RWPE1 (cell line): Measurements from ENCODE around the gene OCRL.

ENCODE experiments used
- CTCF ChIA-PET: fragments of 350-600 bp; sonication (Branson Sonifier 250); formaldehyde crosslinking; extraction: SDS; loops from one replicate; lab custom pipeline; 2021; lab: Yijun Ruan, JAX
- POLR2A ChIA-PET: fragments of 400-600 bp; formaldehyde crosslinking; extraction: SDS; loops from one replicate; lab custom pipeline; 2020; ENCODE audit warnings: antibody characterized with exemption; ENCODE audit not compliant: low non-redundant PET; lab: Yijun Ruan, JAX
- DNase-seq: peaks from one replicate; pipeline ENCODE4 v3.0.0; 2012; ENCODE audit warnings: low spot score
- H3K27ac ChIP-seq: fragments of 450-650 bp; 2 replicates; pipeline ENCODE4 v1.5.1; 2017
- CTCF ChIP-seq: fragments of 450-650 bp; conservative IDR thresholded peaks from 2 replicates; pipeline ENCODE4 v1.5.1; 2017; ENCODE audit warnings: low read depth, mild to moderate bottlenecking

The OCRL gene

GRCh38 chrX:129577473-129577872, 37.4 kb downstream of the OCRL start:
- no peak for TF ChIP-seq CTCF
- peak; percentile 8 for DNase-seq
- no peak overlapping the region for H3K27ac ChIP-seq
- ChIA-PET CTCF (no interaction called here), POLR2A (no interaction called here)

DNA sequence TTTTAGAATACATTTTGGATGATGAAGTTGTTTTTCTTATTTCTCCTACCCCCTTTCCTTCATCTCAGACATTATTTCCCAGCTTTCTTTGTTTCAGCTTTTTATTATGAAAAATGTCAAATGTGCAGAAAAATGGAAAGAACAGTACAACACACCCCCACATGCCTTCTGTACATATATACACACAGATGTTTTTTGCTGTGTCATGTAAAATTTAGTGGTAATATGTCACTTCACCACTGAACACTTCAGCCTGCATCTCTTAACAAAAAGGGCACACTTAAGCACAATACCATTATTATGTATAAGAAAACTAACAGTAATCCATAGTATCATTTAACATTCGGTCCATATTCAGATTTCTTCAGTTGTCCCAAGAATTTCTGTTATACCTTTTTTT, 37.8 kb downstream of the OCRL start:
- CTCF ChIA-PET: no interaction called here
- DNase-seq: no peak
- POLR2A ChIA-PET: no interaction called here
- TF ChIP-seq CTCF: no peak
- H3K27ac ChIP-seq: no peak overlapping the region

- ChIA-PET POLR2A (no interaction called here), CTCF (no interaction called here)
- H3K27ac ChIP-seq: no peak overlapping the region
- TF ChIP-seq CTCF: no peak
- DNase-seq: no peak
Observed at GRCh38 chrX:129581904-129582303, 41.8 kb downstream of the OCRL start.

GRCh38 chrX:129585167-129585566, 45.1 kb downstream of the OCRL start:
- ChIA-PET CTCF (no interaction called here), POLR2A (no interaction called here)
- no peak for DNase-seq

DNA sequence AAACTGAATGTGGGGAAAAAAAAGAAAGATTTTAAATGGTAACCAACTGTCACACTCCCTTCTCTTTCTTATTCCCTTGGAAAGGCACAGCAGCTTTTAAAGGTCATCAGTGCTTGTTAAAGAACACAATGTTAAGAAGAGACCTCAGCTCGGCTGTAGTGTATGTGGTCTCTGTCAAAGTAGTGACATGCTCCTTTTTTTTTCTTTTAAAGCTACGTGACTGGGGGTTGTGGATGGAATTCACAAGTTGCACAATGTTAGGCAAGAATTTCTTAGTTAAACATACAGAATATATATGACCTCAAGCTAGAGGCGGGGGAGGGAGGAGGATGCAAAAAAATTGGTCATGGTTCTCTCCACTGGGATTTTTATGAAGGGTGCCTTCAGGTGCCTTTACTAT, 45.6 kb downstream of the OCRL start:
- no peak for TF ChIP-seq CTCF
- ChIA-PET POLR2A (no interaction called here), CTCF (no interaction called here)
- no peak for DNase-seq
- H3K27ac ChIP-seq: no peak overlapping the region

More at GRCh38 chrX:129585167-129585566, 45.1 kb downstream of the OCRL start:
- no peak for TF ChIP-seq CTCF
- H3K27ac ChIP-seq: no peak overlapping the region

DNA sequence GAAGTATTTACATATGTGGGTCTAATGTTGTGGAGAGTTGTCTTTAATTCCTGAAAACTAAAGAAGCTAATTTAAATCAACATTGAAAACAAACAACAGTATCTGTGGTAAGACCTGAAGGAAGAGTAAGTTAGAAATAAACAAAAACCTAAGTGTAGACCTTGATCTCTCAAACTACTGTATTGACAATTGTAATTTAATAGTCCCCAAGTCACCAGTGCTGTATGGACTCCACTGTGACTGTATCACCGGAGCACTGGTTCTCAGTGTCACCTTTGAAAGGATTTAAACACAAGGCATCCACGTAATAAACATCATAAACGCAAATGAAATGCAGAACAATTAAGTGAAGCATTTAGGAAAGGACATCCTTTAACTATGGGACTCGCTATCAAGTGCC, 46.4 kb downstream of the OCRL start:
- H3K27ac ChIP-seq: no peak overlapping the region
- no peak for TF ChIP-seq CTCF
- ChIA-PET CTCF (interaction anchor here (0.7 kb wide), 1 partner anchor 320 kb away, joined by 3 read pairs; no protein-coding TSS in a partner anchor), POLR2A (no interaction called here)
- no peak for DNase-seq

- H3K27ac ChIP-seq: no peak overlapping the region
- no peak for DNase-seq
- ChIA-PET CTCF (no interaction called here), POLR2A (no interaction called here)
- TF ChIP-seq CTCF: no peak
Observed at GRCh38 chrX:129590596-129590995, 50.5 kb downstream of the OCRL start.
